ENCODE data around the gene CLCN1.

The CLCN1 gene

DNA sequence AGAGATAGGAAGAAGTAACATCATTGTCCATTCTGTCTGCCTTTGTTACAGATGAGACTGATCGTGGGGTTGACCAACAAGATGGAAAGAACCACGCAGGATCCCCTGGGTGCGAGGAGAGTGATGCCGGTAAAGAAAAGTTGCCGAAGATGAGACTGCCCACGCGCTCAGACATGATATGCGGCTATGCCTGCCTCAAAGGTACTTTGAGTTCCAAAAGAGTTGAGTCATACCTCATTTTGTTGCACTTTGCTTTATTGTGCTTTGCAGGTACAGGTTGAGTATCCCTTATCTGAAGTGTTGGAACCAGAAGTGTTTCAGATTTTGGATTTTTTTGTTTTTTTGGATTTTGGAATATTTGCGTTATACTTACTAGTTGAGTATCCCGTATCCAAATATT, 12.2 kb upstream of the CLCN1 start:
- DNase-seq: no peak
- Histone ChIP-seq H4K20me1 (ENCODE audit: insufficient read depth, low read length) (no peaks in the 10 kb centered on the region), H3K27ac (ENCODE audit: low read length) (no peak overlapping the region), H3K4me3 (ENCODE audit: low read length) (no peak overlapping the region), H3K36me3 (replicated peaks; ENCODE audit: insufficient read depth, low read length) (peaks cover 36% of the 10 kb centered on the region), H3F3A (ENCODE audit: insufficient read depth, low read length) (no peaks in the 10 kb centered on the region), H3K9me3 (replicated peaks; ENCODE audit: insufficient read depth, low read length) (no peaks in the 10 kb centered on the region), H3K4me2 (ENCODE audit: low read depth, low read length) (no peak overlapping the region), H3K9ac (ENCODE audit: low read length) (no peak overlapping the region), H3K9me2 (replicated peaks; ENCODE audit: insufficient read depth, low read length) (no peaks in the 10 kb centered on the region), H3K27me3 (replicated peaks; ENCODE audit: insufficient read depth, low read length) (no peaks in the 10 kb centered on the region), H2AFZ (ENCODE audit: low read length) (no peak overlapping the region), H3K4me1 (ENCODE audit: low read length) (no peaks in the 10 kb centered on the region), H3K79me2 (ENCODE audit: low read length) (no peaks in the 10 kb centered on the region; the same call in 1 of the 2 replicates)
- TF ChIP-seq, protein P1, sequence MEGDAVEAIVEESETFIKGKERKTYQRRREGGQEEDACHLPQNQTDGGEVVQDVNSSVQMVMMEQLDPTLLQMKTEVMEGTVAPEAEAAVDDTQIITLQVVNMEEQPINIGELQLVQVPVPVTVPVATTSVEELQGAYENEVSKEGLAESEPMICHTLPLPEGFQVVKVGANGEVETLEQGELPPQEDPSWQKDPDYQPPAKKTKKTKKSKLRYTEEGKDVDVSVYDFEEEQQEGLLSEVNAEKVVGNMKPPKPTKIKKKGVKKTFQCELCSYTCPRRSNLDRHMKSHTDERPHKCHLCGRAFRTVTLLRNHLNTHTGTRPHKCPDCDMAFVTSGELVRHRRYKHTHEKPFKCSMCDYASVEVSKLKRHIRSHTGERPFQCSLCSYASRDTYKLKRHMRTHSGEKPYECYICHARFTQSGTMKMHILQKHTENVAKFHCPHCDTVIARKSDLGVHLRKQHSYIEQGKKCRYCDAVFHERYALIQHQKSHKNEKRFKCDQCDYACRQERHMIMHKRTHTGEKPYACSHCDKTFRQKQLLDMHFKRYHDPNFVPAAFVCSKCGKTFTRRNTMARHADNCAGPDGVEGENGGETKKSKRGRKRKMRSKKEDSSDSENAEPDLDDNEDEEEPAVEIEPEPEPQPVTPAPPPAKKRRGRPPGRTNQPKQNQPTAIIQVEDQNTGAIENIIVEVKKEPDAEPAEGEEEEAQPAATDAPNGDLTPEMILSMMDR (IDR thresholded peaks at IDR 0.05; ENCODE audit: low read length): no peak
- TF ChIP-seq EZH2 (optimal IDR thresholded peaks at IDR 0.05; ENCODE audit: low read depth, low read length) (no peak), EZH2phosphoT487 (IDR thresholded peaks at IDR 0.05; ENCODE audit: low read length) (no peak)

- Histone ChIP-seq H3K79me2 (ENCODE audit: low read length) (no peaks in the 10 kb centered on the region), H3K4me3 (ENCODE audit: low read length) (no peak overlapping the region), H3K4me1 (ENCODE audit: low read length) (no peaks in the 10 kb centered on the region), H3K9me2 (replicated peaks; ENCODE audit: insufficient read depth, low read length) (no peaks in the 10 kb centered on the region), H2AFZ (ENCODE audit: low read length) (no peak overlapping the region), H3K9me3 (replicated peaks; ENCODE audit: insufficient read depth, low read length) (no peaks in the 10 kb centered on the region), H3K4me2 (ENCODE audit: low read depth, low read length) (no peak overlapping the region), H3K36me3 (replicated peaks; ENCODE audit: insufficient read depth, low read length) (peaks cover 34% of the 10 kb centered on the region), H3K9ac (ENCODE audit: low read length) (no peak overlapping the region), H3F3A (ENCODE audit: insufficient read depth, low read length) (no peaks in the 10 kb centered on the region), H3K27ac (ENCODE audit: low read length) (no peak overlapping the region), H4K20me1 (ENCODE audit: insufficient read depth, low read length) (no peaks in the 10 kb centered on the region), H3K27me3 (replicated peaks; ENCODE audit: insufficient read depth, low read length) (no peaks in the 10 kb centered on the region)
- no peak for DNase-seq
- TF ChIP-seq EZH2phosphoT487 (IDR thresholded peaks at IDR 0.05; ENCODE audit: low read length) (no peak), EZH2 (optimal IDR thresholded peaks at IDR 0.05; ENCODE audit: low read depth, low read length) (no peak)
- TF ChIP-seq, protein P1 (IDR thresholded peaks at IDR 0.05; ENCODE audit: low read length): no peak
Measured at GRCh38 chr7:143304938-143305337, 11.0 kb upstream of the CLCN1 start.

DNA sequence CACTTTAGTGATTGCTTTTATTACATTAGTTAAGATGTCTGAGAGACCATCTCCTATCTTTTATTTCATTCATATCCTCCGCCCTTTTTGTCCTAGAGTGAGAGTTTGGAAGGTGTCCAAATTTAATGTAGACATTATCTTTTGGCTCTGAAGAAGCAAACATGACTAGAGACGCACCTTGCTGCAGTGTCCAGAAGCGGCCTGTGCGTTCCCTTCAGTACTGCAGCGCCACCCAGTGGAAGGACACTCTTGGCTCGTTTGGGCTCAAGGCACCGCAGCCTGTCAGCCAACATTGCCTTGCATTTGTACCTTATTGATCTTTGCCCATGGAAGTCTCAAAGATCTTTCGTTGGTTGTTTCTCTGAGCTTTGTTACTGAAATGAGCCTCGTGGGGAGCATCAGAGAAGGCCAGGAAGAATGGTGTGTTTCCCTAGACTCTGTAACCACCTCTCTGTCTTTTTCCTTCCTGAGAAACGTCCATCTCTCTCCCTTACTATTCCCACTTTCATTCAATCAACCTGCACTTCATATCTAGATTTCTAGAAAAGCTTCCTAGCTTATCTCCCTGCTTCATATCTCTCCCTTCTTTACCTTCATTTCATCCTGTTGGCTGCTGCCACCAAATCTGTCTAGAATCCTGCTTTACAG, 10.4 kb upstream of the CLCN1 start:
- no peaks in the 10 kb centered on the region for H3F3A ChIP-seq (ENCODE audit: insufficient read depth, low read length)
- H3K4me1 ChIP-seq (ENCODE audit: low read length): no peaks in the 10 kb centered on the region
- no peaks in the 10 kb centered on the region for H3K9me3 ChIP-seq (replicated peaks; ENCODE audit: insufficient read depth, low read length)
- TF ChIP-seq EZH2phosphoT487 (IDR thresholded peaks at IDR 0.05; ENCODE audit: low read length): no peak
- TF ChIP-seq, protein P1 (IDR thresholded peaks at IDR 0.05; ENCODE audit: low read length): peak; percentile 60
- no peaks in the 10 kb centered on the region for H3K9me2 ChIP-seq (replicated peaks; ENCODE audit: insufficient read depth, low read length)
- peak; percentile 28 for DNase-seq
- no peak overlapping the region for H3K4me3 ChIP-seq (ENCODE audit: low read length)
- no peaks in the 10 kb centered on the region for H3K79me2 ChIP-seq (ENCODE audit: low read length)
- H3K4me2 ChIP-seq (ENCODE audit: low read depth, low read length): no peak overlapping the region
- no peak overlapping the region for H3K9ac ChIP-seq (ENCODE audit: low read length)
- peaks cover 28% of the 10 kb centered on the region for H3K36me3 ChIP-seq (replicated peaks; ENCODE audit: insufficient read depth, low read length)
- no peaks in the 10 kb centered on the region for H4K20me1 ChIP-seq (ENCODE audit: insufficient read depth, low read length)
- no peak overlapping the region for H3K27ac ChIP-seq (ENCODE audit: low read length)
- H3K27me3 ChIP-seq (replicated peaks; ENCODE audit: insufficient read depth, low read length): no peaks in the 10 kb centered on the region
- H2AFZ ChIP-seq (ENCODE audit: low read length): no peak overlapping the region
